Measurements from ENCODE around the gene CLDN6. TPM values are rescaled to one million over a fixed set of nuclear protein-coding genes. Genes with fewer than 3 reads are reported as not detected.

Gene CLDN6
- total RNA-seq, 1 experiment from 2014 or later, result 0.21 TPM

DNA sequence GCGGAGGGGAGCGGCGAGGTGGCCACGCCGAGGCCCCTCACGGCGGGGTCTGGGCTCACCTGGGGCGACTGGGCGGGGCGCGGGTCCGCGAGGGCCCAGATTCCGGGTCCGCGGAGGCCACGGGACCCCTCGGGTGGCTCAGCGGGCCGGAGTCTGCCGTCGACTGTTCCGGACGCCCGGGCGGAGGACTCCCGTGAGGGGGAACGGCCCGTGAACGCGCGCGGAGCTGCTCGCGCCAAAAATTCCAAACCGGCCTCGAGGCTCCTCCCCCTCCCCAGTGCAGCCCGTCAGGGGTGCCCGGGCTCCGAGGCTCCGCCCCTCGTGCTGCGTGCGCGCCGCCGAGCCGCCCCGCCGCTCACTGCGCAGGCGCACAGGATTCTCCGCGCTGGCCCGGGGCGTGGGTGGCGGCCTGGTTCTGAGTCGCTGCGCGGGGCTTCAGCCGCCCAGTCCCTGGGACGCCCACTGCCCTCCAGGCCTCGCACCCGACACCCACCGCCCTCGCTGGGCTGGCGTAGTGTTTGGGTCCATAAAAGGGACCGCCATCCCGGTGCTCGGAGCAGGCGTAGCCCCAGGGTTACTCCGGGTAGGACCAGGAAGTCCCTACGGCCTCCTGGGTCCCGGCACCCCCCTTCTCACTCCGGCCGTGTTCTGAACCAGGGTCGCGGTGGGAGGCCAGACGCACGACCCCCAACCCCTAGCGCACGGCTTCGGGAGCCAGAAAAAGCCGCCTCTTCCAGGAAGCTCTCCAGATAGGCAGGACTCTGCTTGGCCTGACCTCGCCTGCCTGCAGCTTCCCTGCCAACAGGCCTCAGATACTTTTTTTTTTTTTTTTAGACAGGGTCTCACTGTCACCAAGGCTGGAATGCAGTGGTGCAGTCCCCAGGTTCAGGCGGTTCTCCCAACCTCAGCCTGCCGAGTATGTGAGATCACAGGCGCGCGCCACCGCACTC, 37.5 kb downstream of the CLDN6 start, which contains the start of gene PKMYT1:
Gene PKMYT1, minus strand, starts transcription at position 220 of the 950 bp plus-strand sequence. CDS start 789 bp downstream, outside the sequence.
- ChIA-PET CTCF (no interaction called here), POLR2A (ENCODE audit: low non-redundant PET) (no interaction called here)
- H3K4me3 ChIP-seq (ENCODE audit: low read depth, low read length, poor library complexity, severe bottlenecking), result peak within 1 kb of the TSS; percentile 87
- H3K4me1 ChIP-seq (ENCODE audit: insufficient read depth, low read length, poor library complexity, severe bottlenecking), result peaks cover 10% of the 10 kb centered on the region
- H3K27me3 ChIP-seq (replicated peaks; ENCODE audit: insufficient read depth, low read depth, low read length, poor library complexity), result no peaks in the 10 kb centered on the region
- intact Hi-C loops (cut with micrococcal nuclease; ENCODE audit: unreplicated experiment), result no loop called here
- H3K27ac ChIP-seq (ENCODE audit: low read depth, low read length, poor library complexity, severe bottlenecking), result peak within 1 kb of the TSS; percentile 87
- no peaks in the 10 kb centered on the region for H3K9me3 ChIP-seq (ENCODE audit: low read depth, low read length, poor library complexity, severe bottlenecking)
- peaks cover 15% of the 10 kb centered on the region for H3K36me3 ChIP-seq (ENCODE audit: insufficient read depth, low read length, poor library complexity, severe bottlenecking)
- TSS peak; percentile 85 for BruUV-seq (replicated peaks)
- TF ChIP-seq, protein P1, sequence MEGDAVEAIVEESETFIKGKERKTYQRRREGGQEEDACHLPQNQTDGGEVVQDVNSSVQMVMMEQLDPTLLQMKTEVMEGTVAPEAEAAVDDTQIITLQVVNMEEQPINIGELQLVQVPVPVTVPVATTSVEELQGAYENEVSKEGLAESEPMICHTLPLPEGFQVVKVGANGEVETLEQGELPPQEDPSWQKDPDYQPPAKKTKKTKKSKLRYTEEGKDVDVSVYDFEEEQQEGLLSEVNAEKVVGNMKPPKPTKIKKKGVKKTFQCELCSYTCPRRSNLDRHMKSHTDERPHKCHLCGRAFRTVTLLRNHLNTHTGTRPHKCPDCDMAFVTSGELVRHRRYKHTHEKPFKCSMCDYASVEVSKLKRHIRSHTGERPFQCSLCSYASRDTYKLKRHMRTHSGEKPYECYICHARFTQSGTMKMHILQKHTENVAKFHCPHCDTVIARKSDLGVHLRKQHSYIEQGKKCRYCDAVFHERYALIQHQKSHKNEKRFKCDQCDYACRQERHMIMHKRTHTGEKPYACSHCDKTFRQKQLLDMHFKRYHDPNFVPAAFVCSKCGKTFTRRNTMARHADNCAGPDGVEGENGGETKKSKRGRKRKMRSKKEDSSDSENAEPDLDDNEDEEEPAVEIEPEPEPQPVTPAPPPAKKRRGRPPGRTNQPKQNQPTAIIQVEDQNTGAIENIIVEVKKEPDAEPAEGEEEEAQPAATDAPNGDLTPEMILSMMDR (conservative IDR thresholded peaks at IDR 0.05; ENCODE audit: low read depth, low read length), result no peak
- peak; percentile 94 for DNase-seq (ENCODE audit: low spot score)

- Histone ChIP-seq H3K27ac (ENCODE audit: low read depth, low read length, poor library complexity, severe bottlenecking) (peak overlapping the region; percentile 87), H3K9me3 (ENCODE audit: low read depth, low read length, poor library complexity, severe bottlenecking) (no peaks in the 10 kb centered on the region), H3K27me3 (replicated peaks; ENCODE audit: insufficient read depth, low read depth, low read length, poor library complexity) (no peaks in the 10 kb centered on the region), H3K4me3 (ENCODE audit: low read depth, low read length, poor library complexity, severe bottlenecking) (peak overlapping the region; percentile 87), H3K4me1 (ENCODE audit: insufficient read depth, low read length, poor library complexity, severe bottlenecking) (peaks cover 10% of the 10 kb centered on the region), H3K36me3 (ENCODE audit: insufficient read depth, low read length, poor library complexity, severe bottlenecking) (peaks cover 21% of the 10 kb centered on the region)
- intact Hi-C loops (cut with micrococcal nuclease; ENCODE audit: unreplicated experiment), result no loop called here
- TF ChIP-seq EZH2 (IDR thresholded peaks at IDR 0.05; ENCODE audit: borderline replicate concordance, low read depth, low read length, poor library complexity, severe bottlenecking), result no peak
- TF ChIP-seq, protein P1 (conservative IDR thresholded peaks at IDR 0.05; ENCODE audit: low read depth, low read length), result no peak
- TSS peak; percentile 52 for BruUV-seq (replicated peaks)
- ChIA-PET CTCF (no interaction called here), POLR2A (ENCODE audit: low non-redundant PET) (no interaction called here)
- no peak for DNase-seq (ENCODE audit: low spot score)
These were observed 38.2 kb downstream of the CLDN6 start for GRCh38 chr16:2979669-2980226.

DNA sequence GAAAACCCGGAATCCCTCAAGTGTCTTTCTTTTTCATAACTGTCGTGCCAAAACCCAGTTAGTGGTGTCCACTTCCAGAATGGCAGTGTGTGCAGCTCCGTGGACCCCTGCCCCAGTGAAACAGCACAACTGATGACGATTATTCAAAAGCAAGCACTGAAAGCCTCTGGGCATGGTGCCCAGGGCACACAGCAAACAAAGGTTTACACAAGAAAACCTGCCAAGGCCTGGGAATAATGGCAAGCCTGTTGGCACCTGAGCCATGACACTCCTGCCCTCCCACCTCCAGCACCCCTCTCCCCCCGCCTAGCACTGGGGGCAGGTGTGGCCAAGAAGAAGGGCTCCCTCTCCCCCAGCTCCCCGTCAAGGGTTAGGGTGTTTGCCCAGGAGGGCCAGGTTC, 40.5 kb downstream of the CLDN6 start:
- Histone ChIP-seq H3K4me1 (ENCODE audit: insufficient read depth, low read length, poor library complexity, severe bottlenecking) (peaks cover 16% of the 10 kb centered on the region), H3K36me3 (ENCODE audit: insufficient read depth, low read length, poor library complexity, severe bottlenecking) (peaks cover 42% of the 10 kb centered on the region), H3K4me3 (ENCODE audit: low read depth, low read length, poor library complexity, severe bottlenecking) (no peak overlapping the region), H3K27ac (ENCODE audit: low read depth, low read length, poor library complexity, severe bottlenecking) (no peak overlapping the region), H3K27me3 (replicated peaks; ENCODE audit: insufficient read depth, low read depth, low read length, poor library complexity) (no peaks in the 10 kb centered on the region), H3K9me3 (ENCODE audit: low read depth, low read length, poor library complexity, severe bottlenecking) (no peaks in the 10 kb centered on the region)
- CTCF ChIA-PET, result no interaction called here
- POLR2A ChIA-PET (ENCODE audit: low non-redundant PET), result no interaction called here
- DNase-seq (ENCODE audit: low spot score), result no peak
- intact Hi-C loops (cut with micrococcal nuclease; ENCODE audit: unreplicated experiment), result no loop called here
- BruUV-seq (replicated peaks), result no TSS peak
- TF ChIP-seq EZH2 (IDR thresholded peaks at IDR 0.05; ENCODE audit: borderline replicate concordance, low read depth, low read length, poor library complexity, severe bottlenecking), result no peak
- TF ChIP-seq, protein P1 (conservative IDR thresholded peaks at IDR 0.05; ENCODE audit: low read depth, low read length), result no peak
